H1 (cell line): ENCODE measurements around the gene YIPF7. TPM values are rescaled to one million over a fixed set of nuclear protein-coding genes. Genes with fewer than 3 reads are reported as not detected.

Source experiments
- CTCF ChIA-PET: fragments of 300-600 bp; sonication (Branson Sonifier 250); formaldehyde crosslinking; loops from one replicate; lab custom pipeline; 2021; ENCODE audit not compliant: partially characterized antibody; lab: Charles Lee
- POLR2A ChIA-PET: fragments of 300-600 bp; sonication (Branson Sonifier 250); formaldehyde crosslinking; loops from one replicate; lab custom pipeline; 2021; ENCODE audit warnings: inconsistent platforms; ENCODE audit not compliant: partially characterized antibody; lab: Charles Lee
- DNase-seq, 2 experiments: peaks; one replicate each; pipeline versions ENCODE4 v3.0.0 to v3.0.0-alpha.2; 2010 to 2022; ENCODE audit warnings: low spot score in 2 of 2, low read depth in 1 of 2, mixed read lengths in 1 of 2
- FAIRE-seq: peaks from 2 replicates; lab custom pipeline; 2011; peaks lifted over from hg19 to GRCh38; lab: Jason Lieb, UNC
- H2AFZ ChIP-seq: 2 replicates; pipeline ENCODE4 v1.8.1; 2012; ENCODE audit warnings: low read length, inconsistent platforms
- H2AK5ac ChIP-seq: 2 replicates; pipeline ENCODE4 v1.6.1; 2013; ENCODE audit warnings: low read depth, low read length
- H2BK120ac ChIP-seq: replicated peaks from 2 replicates; pipeline ENCODE3; 2013; ENCODE audit warnings: low read depth, low read length, inconsistent platforms
- H2BK12ac ChIP-seq: 2 replicates; pipeline ENCODE4 v1.6.1; 2013; ENCODE audit warnings: low read depth, low read length
- H2BK15ac ChIP-seq: 2 replicates; pipeline ENCODE4 v1.6.1; 2013; ENCODE audit warnings: low read length
- H2BK20ac ChIP-seq: 2 replicates; pipeline ENCODE4 v1.6.1; 2013; ENCODE audit warnings: low read length
- H2BK5ac ChIP-seq: 2 replicates; pipeline ENCODE4 v1.6.1; 2013; ENCODE audit warnings: low read depth, low read length
- H3K14ac ChIP-seq: 2 replicates; pipeline ENCODE4 v1.6.1; 2013; ENCODE audit warnings: inconsistent platforms; ENCODE audit not compliant: insufficient read length
- H3K18ac ChIP-seq: 2 replicates; pipeline ENCODE4 v1.6.1; 2013; ENCODE audit warnings: low read length; ENCODE audit errors: extremely low read depth
- H3K23ac ChIP-seq: 2 replicates; pipeline ENCODE4 v1.6.1; 2013; ENCODE audit warnings: inconsistent platforms; ENCODE audit not compliant: insufficient read length
- H3K23me2 ChIP-seq: 2 replicates; pipeline ENCODE4 v1.6.1; 2013; ENCODE audit warnings: low read depth, low read length
- H3K27ac ChIP-seq: 2 replicates; pipeline ENCODE4 v1.6.1; 2011; ENCODE audit warnings: low read depth, low read length, inconsistent platforms
- H3K27me3 ChIP-seq, 4 experiments: replicated peaks in 1 of 4; 1 replicate in 1 of 4; 2 replicates in 3 of 4; pipeline versions ENCODE4 v1.6.1 to v1.8.1; 2011 to 2013; ENCODE audit warnings: low read length in 3 of 4, mild to moderate bottlenecking in 3 of 4, inconsistent platforms in 2 of 4, mixed read lengths in 2 of 4, moderate library complexity in 1 of 4; ENCODE audit not compliant: control insufficient read depth in 3 of 4, insufficient read depth in 3 of 4; ENCODE audit errors: extremely low read depth in 1 of 4
- H3K36me3 ChIP-seq, 4 experiments: 2 replicates each; pipeline versions ENCODE4 v1.6.1 to v1.8.1; 2011 to 2013; ENCODE audit warnings: mild to moderate bottlenecking in 4 of 4, low read length in 3 of 4, moderate library complexity in 2 of 4, control low read depth in 1 of 4, inconsistent platforms in 1 of 4; ENCODE audit not compliant: insufficient read depth in 4 of 4, control insufficient read depth in 2 of 4
- H3K4ac ChIP-seq: replicated peaks from 2 replicates; pipeline ENCODE3; 2013; ENCODE audit warnings: low read length, low read depth, mixed read lengths, inconsistent platforms; ENCODE audit not compliant: insufficient read length
- H3K4me1 ChIP-seq, 4 experiments: replicated peaks in 1 of 4; 1 replicate in 1 of 4; 2 replicates in 3 of 4; pipeline versions ENCODE4 v1.6.1 to v1.8.1; 2011 to 2013; ENCODE audit warnings: low read length in 3 of 4, inconsistent platforms in 2 of 4, mixed read lengths in 1 of 4; ENCODE audit not compliant: insufficient read depth in 4 of 4, control insufficient read depth in 3 of 4
- H3K4me2 ChIP-seq, 2 experiments: 2 replicates each; pipeline versions ENCODE4 v1.6.1 to v1.8.1; 2011 to 2013; ENCODE audit warnings: low read depth in 2 of 2, low read length in 2 of 2, control low read depth in 1 of 2, inconsistent platforms in 1 of 2, mild to moderate bottlenecking in 1 of 2; ENCODE audit not compliant: insufficient read depth in 1 of 2
- H3K4me3 ChIP-seq, 4 experiments: fragments of 200-600, 300-600 bp in 1 of 4; sonication (generic), shearing (Covaris generic), sonication (Bioruptor Twin) in 1 of 4; 2 replicates each; pipeline versions ENCODE4 v1.5.1 to v1.8.1; 2011 to 2016; ENCODE audit warnings: low read length in 4 of 4, low read depth in 3 of 4, control low read depth in 2 of 4, inconsistent platforms in 2 of 4, mild to moderate bottlenecking in 2 of 4, mixed read lengths in 1 of 4, moderate library complexity in 1 of 4; ENCODE audit not compliant: insufficient read depth in 2 of 4; ENCODE audit errors: extremely low read depth in 1 of 4
- H3K56ac ChIP-seq: replicated peaks from 2 replicates; pipeline ENCODE3; 2013; ENCODE audit warnings: low read depth, mild to moderate bottlenecking, mixed read lengths, low read length, inconsistent platforms; ENCODE audit not compliant: insufficient read length
- H3K79me1 ChIP-seq: 2 replicates; pipeline ENCODE4 v1.6.1; 2013; ENCODE audit warnings: low read depth, low read length, control low read depth
- H3K79me2 ChIP-seq, 2 experiments: 2 replicates each; pipeline versions ENCODE4 v1.6.1 to v1.8.1; 2012 to 2013; ENCODE audit warnings: low read length in 2 of 2, mild to moderate bottlenecking in 2 of 2, inconsistent platforms in 1 of 2; ENCODE audit not compliant: insufficient read depth in 2 of 2, control insufficient read depth in 1 of 2
- H3K9ac ChIP-seq, 4 experiments: replicated peaks in 1 of 4; 1 replicate in 1 of 4; 2 replicates in 3 of 4; pipeline versions ENCODE4 v1.6.1 to v1.8.1; 2011 to 2013; ENCODE audit warnings: low read depth in 3 of 4, low read length in 3 of 4, control low read depth in 2 of 4, mild to moderate bottlenecking in 2 of 4, moderate library complexity in 2 of 4, inconsistent platforms in 1 of 4; ENCODE audit errors: extremely low read depth in 1 of 4
- H3K9me3 ChIP-seq, 2 experiments: 2 replicates each; pipeline versions ENCODE4 v1.6.1 to v1.8.1; 2012 to 2013; ENCODE audit warnings: mild to moderate bottlenecking in 2 of 2, moderate library complexity in 2 of 2, control low read depth in 1 of 2, inconsistent platforms in 1 of 2, low read depth in 1 of 2, low read length in 1 of 2, mixed read lengths in 1 of 2; ENCODE audit not compliant: insufficient read depth in 2 of 2
- H4K20me1 ChIP-seq, 2 experiments: replicated peaks in 1 of 2; 2 replicates each; pipeline versions ENCODE3 to v1.8.1; 2011 to 2013; ENCODE audit warnings: inconsistent platforms in 2 of 2, low read length in 2 of 2, mild to moderate bottlenecking in 1 of 2; ENCODE audit not compliant: insufficient read depth in 2 of 2, control insufficient read depth in 1 of 2
- H4K5ac ChIP-seq: 2 replicates; pipeline ENCODE4 v1.6.1; 2013; ENCODE audit warnings: low read length, low read depth, mixed read lengths, inconsistent platforms; ENCODE audit not compliant: insufficient read length
- H4K8ac ChIP-seq: 2 replicates; pipeline ENCODE4 v1.8.0; 2013; ENCODE audit warnings: mild to moderate bottlenecking, moderate library complexity, low read length, inconsistent platforms; ENCODE audit not compliant: insufficient read depth; ENCODE audit errors: extremely low read depth
- H4K91ac ChIP-seq: replicated peaks from 2 replicates; pipeline ENCODE3; 2013; ENCODE audit warnings: low read length, mixed read lengths, inconsistent platforms; ENCODE audit not compliant: insufficient read length
- BACH1 ChIP-seq: IDR thresholded peaks from 2 replicates; pipeline ENCODE4 v1.6.1; 2012; ENCODE audit warnings: low read length, improper control_type of control experiment
- BCL11A ChIP-seq, 2 experiments: IDR thresholded peaks; one replicate each; pipeline ENCODE4 v1.6.1; 2011; ENCODE audit warnings: low read depth in 2 of 2, low read length in 2 of 2, mild to moderate bottlenecking in 2 of 2
- BRCA1 ChIP-seq: IDR thresholded peaks from 2 replicates; pipeline ENCODE4 v1.6.1; 2012; ENCODE audit warnings: low read depth, low read length, improper control_type of control experiment
- CBX5 ChIP-seq: fragments of 300-800, 300-1000 bp; sonication (generic); IDR thresholded peaks from 2 replicates; pipeline ENCODE4 v1.7.1; 2016; ENCODE audit warnings: antibody characterized with exemption, low read length, low read depth
- CHD2 ChIP-seq: IDR thresholded peaks from 2 replicates; pipeline ENCODE4 v1.6.1; 2012; ENCODE audit warnings: low read length, improper control_type of control experiment
- CREB1 ChIP-seq: IDR thresholded peaks from 2 replicates; pipeline ENCODE4 v1.6.1; 2012; ENCODE audit warnings: inconsistent platforms
- GTF2F1 ChIP-seq: IDR thresholded peaks from 2 replicates; pipeline ENCODE4 v1.6.1; 2012; ENCODE audit warnings: low read depth, low read length, improper control_type of control experiment, borderline replicate concordance
- HDAC6 ChIP-seq: IDR thresholded peaks from one replicate; pipeline ENCODE4 v1.7.1; 2012; ENCODE audit warnings: low read depth, mild to moderate bottlenecking, inconsistent platforms, low read length, moderate library complexity
- JUND ChIP-seq: IDR thresholded peaks from 2 replicates; pipeline ENCODE4 v1.6.1; 2011; ENCODE audit warnings: mild to moderate bottlenecking, improper control_type of control experiment, low read length
- KDM5A ChIP-seq: fragments of 200-600 bp; IDR thresholded peaks from 2 replicates; pipeline ENCODE4 v1.7.1; 2012; ENCODE audit warnings: mild to moderate bottlenecking, low read length, inconsistent platforms, mixed read lengths
- PHF8 ChIP-seq: fragments of 200-600 bp; sonication (generic); conservative IDR thresholded peaks from 2 replicates; pipeline ENCODE4 v1.7.1; 2012; ENCODE audit warnings: low read depth, mild to moderate bottlenecking, inconsistent platforms, low read length, moderate library complexity
- POLR2A ChIP-seq, 2 experiments: IDR thresholded peaks; 1 replicate in 1 of 2; 2 replicates in 1 of 2; pipeline ENCODE4 v1.6.1; 2011; ENCODE audit warnings: low read depth in 2 of 2, low read length in 2 of 2, mild to moderate bottlenecking in 2 of 2; ENCODE audit errors: control extremely low read depth in 1 of 2
- RAD21 ChIP-seq, 2 experiments: IDR thresholded peaks in 1 of 2; conservative IDR thresholded peaks in 1 of 2; 2 replicates each; pipeline ENCODE4 v1.6.1; 2011; ENCODE audit warnings: low read depth in 2 of 2, low read length in 2 of 2, improper control_type of control experiment in 1 of 2, inconsistent platforms in 1 of 2, mild to moderate bottlenecking in 1 of 2, moderate library complexity in 1 of 2
- SIN3A ChIP-seq, 2 experiments: IDR thresholded peaks in 1 of 2; conservative IDR thresholded peaks in 1 of 2; 2 replicates each; pipeline ENCODE4 v1.6.1; 2011 to 2012; ENCODE audit warnings: low read length in 2 of 2, improper control_type of control experiment in 1 of 2, low read depth in 1 of 2, mild to moderate bottlenecking in 1 of 2
- SP1 ChIP-seq: IDR thresholded peaks from 2 replicates; pipeline ENCODE4 v1.6.1; 2011; ENCODE audit warnings: low read depth, low read length
- SUZ12 ChIP-seq: fragments of 200-600 bp; sonication (generic); IDR thresholded peaks from 2 replicates; pipeline ENCODE4 v1.6.1; 2012; ENCODE audit warnings: mild to moderate bottlenecking, inconsistent platforms, low read length, moderate library complexity, mixed read lengths
- TEAD4 ChIP-seq: IDR thresholded peaks from 2 replicates; pipeline ENCODE4 v1.6.1; 2012; ENCODE audit warnings: low read depth, low read length, inconsistent platforms, mixed read lengths
- WGBS, 2 experiments: shearing (Covaris generic) in 1 of 2; methylation state at CpG; one replicate each; pipeline versions ENCODE4 v1.1.6 to v1.1.7; 2013 to 2015; ENCODE audit warnings: low lambda C conversion rate in 2 of 2, mixed read lengths in 2 of 2, inconsistent platforms in 1 of 2, low coverage in 1 of 2, missing lambda C conversion rate in 1 of 2; ENCODE audit not compliant: insufficient replicate concordance in 2 of 2, insufficient coverage in 1 of 2, insufficient read length in 1 of 2; ENCODE audit errors: extremely low coverage in 1 of 2, missing lambda C conversion rate in 1 of 2; 5-methylcytosine and 5-hydroxymethylcytosine counted together
- polyA plus RNA-seq, 7 experiments: library from polyadenylated mRNA; depleted of rRNA in 3 of 7; stranded (reverse) in 5 of 7; unstranded in 2 of 7; fragments of >200 nt in 5 of 7; fragments of 200-250 nt in 2 of 7; gene quantifications; 1 replicate in 5 of 7; 2 replicates in 1 of 7; 4 replicates in 1 of 7; pipeline versions ENCODE4 v1.2.1 to v1.2.3, GENCODE V29; 2011 to 2013; ENCODE audit warnings: missing spikeins in 2 of 7, mixed read lengths in 2 of 7
- total RNA-seq: library from RNA; stranded (reverse); fragmentation: NEBNext Ultra II Directional; extraction: Animal tissue kit (Norgen Biotek cat#: 25700); gene quantifications from 2 replicates; pipeline ENCODE4 v1.2.1, GENCODE V29; 2021

Gene YIPF7
- total and polyA plus RNA-seq, 2 of the 8 experiments (the other 6 are each of a cell fraction or from before 2014, with no cell fraction given), result not detected

- Histone ChIP-seq H3K4me2 (no peak overlapping the region), H2AK5ac (no peak overlapping the region), H2AFZ (no peak overlapping the region), H3K14ac (no peak overlapping the region), H3K36me3 (no peaks in the 10 kb centered on the region), H2BK12ac (no peak overlapping the region), H3K27ac (no peak overlapping the region), H3K23ac (no peak overlapping the region), H3K9me3 (no peaks in the 10 kb centered on the region), H3K4me1 (no peaks in the 10 kb centered on the region; a peak in 1 of 7 replicates), H4K8ac (no peak overlapping the region), H3K79me1 (no peaks in the 10 kb centered on the region), H3K18ac (no peak overlapping the region), H2BK5ac (no peak overlapping the region), H3K56ac (no peak overlapping the region), H3K23me2 (peaks cover 6% of the 10 kb centered on the region), H3K4me3 (no peak overlapping the region), H3K4ac (no peak overlapping the region), H2BK120ac (no peak overlapping the region), H4K91ac (no peak overlapping the region), H3K79me2 (peaks cover 4 to 10% of the 10 kb centered on the region in 2 experiments; a peak in 3 of 4 replicates), H3K27me3 (no peaks in the 10 kb centered on the region), H3K9ac (no peak overlapping the region), H2BK20ac (no peak overlapping the region), H4K20me1 (no peaks in the 10 kb centered on the region), H4K5ac (no peak overlapping the region), H2BK15ac (no peak overlapping the region)
- no peak for FAIRE-seq
- CTCF ChIA-PET, result no interaction called here
- POLR2A ChIA-PET, result no interaction called here
- DNase-seq, result no peak
- WGBS, 2 experiments, result 100% methylated on average over 1 of the region's 1 CpG; no CpG with 5 or more reads in 1 of the 2 experiments
- no peak for TF ChIP-seq BCL11A (IDR thresholded peaks at IDR 0.05; ENCODE audit: low read depth in 2 of 2, low read length in 2 of 2)
- TF ChIP-seq HDAC6, result no peak
- TF ChIP-seq JUND, result no peak
- no peak for TF ChIP-seq BRCA1
- no peak for TF ChIP-seq KDM5A
- TF ChIP-seq TEAD4, result no peak
- no peak for TF ChIP-seq BACH1
- TF ChIP-seq POLR2A (IDR thresholded peaks at IDR 0.05; ENCODE audit: control extremely low read depth in 1 of 2, low read depth in 2 of 2, low read length in 2 of 2), result no peak
- no peak for TF ChIP-seq GTF2F1
- TF ChIP-seq CHD2, result no peak
- TF ChIP-seq SP1, result no peak
- TF ChIP-seq CBX5, result no peak
- no peak for TF ChIP-seq PHF8
- TF ChIP-seq SIN3A (conservative IDR thresholded peaks at IDR 0.05 in 1 of 2, IDR thresholded peaks at IDR 0.05 in 1 of 2; ENCODE audit: low read depth in 1 of 2, low read length in 2 of 2), result no peak
- no peak for TF ChIP-seq RAD21 (IDR thresholded peaks at IDR 0.05 in 1 of 2, conservative IDR thresholded peaks at IDR 0.05 in 1 of 2; ENCODE audit: low read depth in 2 of 2, low read length in 2 of 2)
- no peak for TF ChIP-seq SUZ12
- no peak for TF ChIP-seq CREB1
These were observed 23.0 kb upstream of the YIPF7 start for GRCh38 chr4:44674471-44674870.
